Colonic mucosa (tissue), 4 donors: ENCODE measurements around the gene CEPT1. TPM values are rescaled to one million over a fixed set of nuclear protein-coding genes. Genes with fewer than 3 reads are reported as not detected.
A peak's percentile ranks its signal among the peaks of the same experiment; 100 is the strongest.
"Not testable (repeated sequence)": the region's sequence is repeated elsewhere in the genome, so short reads cannot be mapped to it uniquely, and the experiment has no call there.

Source experiments
- DNase-seq: peaks from one replicate; pipeline ENCODE4 v3.0.0-alpha.2; 2020
- H3K27ac ChIP-seq: fragments of 200-600 bp; one replicate; pipeline ENCODE4 v1.8.0; 2021
- H3K27me3 ChIP-seq: fragments of 200-600 bp; one replicate; pipeline ENCODE4 v1.8.0; 2021
- H3K36me3 ChIP-seq: fragments of 200-600 bp; one replicate; pipeline ENCODE4 v1.8.0; 2021
- H3K4me1 ChIP-seq: fragments of 200-600 bp; one replicate; pipeline ENCODE4 v1.8.0; 2021; ENCODE audit warnings: mild to moderate bottlenecking
- H3K4me3 ChIP-seq: fragments of 200-600 bp; one replicate; pipeline ENCODE4 v1.8.0; 2021
- H3K9ac ChIP-seq, 2 donors: one replicate each; pipeline ENCODE4 v1.7.0; 2013; ENCODE audit warnings: control low read depth in 2 of 2, low read depth in 2 of 2, low read length in 2 of 2
- H3K9me3 ChIP-seq: fragments of 200-600 bp; one replicate; pipeline ENCODE4 v1.8.0; 2021
- CTCF ChIP-seq: fragments of 200-600 bp; IDR thresholded peaks from one replicate; pipeline ENCODE4 v1.8.0; 2022; ENCODE audit warnings: antibody characterized with exemption, mild to moderate bottlenecking
- intact Hi-C: fragments of 100-400 bp; cut with DNase I; formaldehyde crosslinking; loops from one replicate; pipeline ENCODE4 v1.14.1; 2022
- total RNA-seq, 2 donors: library from RNA; stranded (reverse); fragmentation: NEBNext Ultra II Directional in 1 of 2; extraction: Animal tissue kit (Norgen Biotek cat#: 25700) in 1 of 2; gene quantifications; one replicate each; pipeline ENCODE4 v1.2.1, GENCODE V29; 2021
- donor health status: healthy.
- donor health status: DM: no; HTN: no; CAD: no.
- donor health status: DM: no; HTN: no; CAD: no.

The CEPT1 gene
- total RNA-seq, 2 donors from 2014 or later: 35.7 to 38.7 TPM

- Histone ChIP-seq H3K4me3 (no peak overlapping the region), H3K9ac (no peak overlapping the region), H3K9me3 (no peaks in the 10 kb centered on the region), H3K36me3 (no peaks in the 10 kb centered on the region), H3K4me1 (no peaks in the 10 kb centered on the region), H3K27me3 (no peaks in the 10 kb centered on the region), H3K27ac (peak overlapping the region; percentile 55)
- no peak for DNase-seq
- intact Hi-C loops: no loop called here
- no peak for TF ChIP-seq CTCF
These were observed 74.9 kb downstream of the CEPT1 start for GRCh38 chr1:111214884-111215283.

- DNase-seq, H3K4me3 ChIP-seq, H3K36me3 ChIP-seq, H3K27me3 ChIP-seq, H3K9me3 ChIP-seq, H3K9ac ChIP-seq, intact Hi-C loops, H3K4me1 ChIP-seq: not testable (repeated sequence)
- peak overlapping the region; percentile 55 for H3K27ac ChIP-seq
These were observed 75.3 kb downstream of the CEPT1 start for GRCh38 chr1:111215285-111215684.

GRCh38 chr1:111216751-111217150, 76.7 kb downstream of the CEPT1 start:
- no peak for TF ChIP-seq CTCF
- H3K9ac ChIP-seq: no peak overlapping the region
- H3K4me1 ChIP-seq: peaks cover 4% of the 10 kb centered on the region
- no peaks in the 10 kb centered on the region for H3K36me3 ChIP-seq
- no peaks in the 10 kb centered on the region for H3K27me3 ChIP-seq
- DNase-seq: no peak
- H3K9me3 ChIP-seq: no peaks in the 10 kb centered on the region
- intact Hi-C loops: no loop called here
- peak overlapping the region; percentile 55 for H3K27ac ChIP-seq
- no peak overlapping the region for H3K4me3 ChIP-seq

- Histone ChIP-seq H3K36me3 (no peaks in the 10 kb centered on the region), H3K9ac (no peak overlapping the region), H3K9me3 (no peaks in the 10 kb centered on the region), H3K27ac (peak overlapping the region; percentile 32), H3K4me1 (peaks cover 4% of the 10 kb centered on the region), H3K27me3 (no peaks in the 10 kb centered on the region), H3K4me3 (no peak overlapping the region)
- intact Hi-C loops: no loop called here
- DNase-seq: no peak
- TF ChIP-seq CTCF: no peak
These were observed 77.3 kb downstream of the CEPT1 start for GRCh38 chr1:111217183-111217910.

- Histone ChIP-seq H3K9ac (no peak overlapping the region), H3K27me3 (no peaks in the 10 kb centered on the region), H3K27ac (peak overlapping the region; percentile 6), H3K4me3 (no peak overlapping the region), H3K36me3 (no peaks in the 10 kb centered on the region), H3K4me1 (peaks cover 4% of the 10 kb centered on the region), H3K9me3 (no peaks in the 10 kb centered on the region)
- no peak for DNase-seq
- no peak for TF ChIP-seq CTCF
- intact Hi-C loops: no loop called here
These were observed 78.9 kb downstream of the CEPT1 start for GRCh38 chr1:111218701-111219556.
